Mesodermal cell (in vitro differentiated cells): ENCODE measurements around the gene APOL3.
"Not testable (repeated sequence)": the region's sequence is repeated elsewhere in the genome, so short reads cannot be mapped to it uniquely, and the experiment has no call there.

Experiments
- H3K27ac ChIP-seq: 2 replicates; pipeline ENCODE4 v1.7.0; 2013; ENCODE audit warnings: mild to moderate bottlenecking, low read depth, low read length, moderate library complexity; ENCODE audit not compliant: severe bottlenecking
- H3K36me3 ChIP-seq: 2 replicates; pipeline ENCODE4 v1.7.1; 2013; ENCODE audit warnings: mild to moderate bottlenecking, low read length, moderate library complexity; ENCODE audit not compliant: control insufficient read depth, insufficient read depth
- H3K4me1 ChIP-seq: one replicate; pipeline ENCODE4 v1.7.1; 2013; ENCODE audit warnings: mild to moderate bottlenecking, low read length; ENCODE audit not compliant: insufficient read depth, control insufficient read depth, poor library complexity, severe bottlenecking
- H3K4me3 ChIP-seq: 2 replicates; pipeline ENCODE4 v1.7.0; 2013; ENCODE audit warnings: low read length, control low read depth, mild to moderate bottlenecking; ENCODE audit not compliant: insufficient read depth, poor library complexity, severe bottlenecking; ENCODE audit errors: extremely low read depth
- H3K9me3 ChIP-seq: 2 replicates; pipeline ENCODE4 v1.7.1; 2013; ENCODE audit warnings: mild to moderate bottlenecking, low read length, moderate library complexity; ENCODE audit not compliant: control insufficient read depth
- whole genome bisulfite sequencing, 2 experiments: methylation state at CpG; one replicate each; pipeline ENCODE4 v1.1.5; 2013; ENCODE audit warnings: missing lambda C conversion rate in 2 of 2; ENCODE audit not compliant: insufficient coverage in 2 of 2; 5-methylcytosine and 5-hydroxymethylcytosine counted together

Gene APOL3

DNA sequence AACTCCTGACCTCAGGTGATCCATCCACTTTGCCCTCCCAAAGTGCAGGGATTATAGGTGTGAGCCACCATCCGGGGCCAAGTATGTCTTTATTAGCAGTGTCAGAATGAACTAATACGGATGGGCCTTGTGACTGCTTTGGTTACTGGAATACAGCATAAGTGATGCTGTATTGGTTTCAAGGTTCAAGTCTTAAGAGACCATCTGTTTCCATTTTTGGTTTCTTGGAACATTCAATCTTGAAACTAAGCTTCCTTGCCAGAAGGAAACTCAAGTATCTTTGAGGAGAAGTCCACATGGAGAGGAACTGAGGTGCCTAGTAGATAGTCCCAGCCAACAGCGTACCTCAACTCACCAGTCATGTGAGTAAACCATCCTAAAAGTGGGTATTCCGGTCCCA lies 58.8 kb downstream of the APOL3 start:
- WGBS, 2 experiments, result 93 to 96% methylated on average over 3 to 4 of the region's 4 CpGs
- Histone ChIP-seq H3K9me3 (no peaks in the 10 kb centered on the region), H3K36me3 (no peaks in the 10 kb centered on the region), H3K4me1 (peaks cover 3% of the 10 kb centered on the region), H3K4me3 (no peak overlapping the region), H3K27ac (no peak overlapping the region)

DNA sequence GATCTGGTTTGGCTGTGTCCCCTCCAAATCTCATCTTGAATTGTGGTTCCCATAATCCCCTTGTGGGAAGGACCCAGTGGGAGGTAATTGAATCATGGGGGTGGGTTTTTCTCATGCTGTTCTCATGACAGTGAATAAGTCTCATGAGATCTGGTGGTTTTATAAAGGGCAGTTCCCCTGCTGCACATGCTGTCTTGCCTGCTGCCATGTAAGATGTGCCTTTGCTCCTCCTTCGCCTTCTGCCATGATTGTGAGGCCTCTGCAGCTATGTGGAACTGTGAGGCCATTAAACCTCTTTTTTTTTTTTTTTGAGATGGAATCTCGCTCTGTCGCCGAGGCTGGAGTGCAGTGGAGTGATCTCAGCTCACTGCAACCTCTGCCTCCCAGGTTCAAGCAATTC lies 59.6 kb downstream of the APOL3 start:
- H3K9me3 ChIP-seq, H3K27ac ChIP-seq, H3K4me1 ChIP-seq, H3K36me3 ChIP-seq, H3K4me3 ChIP-seq: not testable (repeated sequence)
- 98 to 100% methylated on average over 1 to 4 of the region's 4 CpGs for WGBS, 2 experiments

DNA sequence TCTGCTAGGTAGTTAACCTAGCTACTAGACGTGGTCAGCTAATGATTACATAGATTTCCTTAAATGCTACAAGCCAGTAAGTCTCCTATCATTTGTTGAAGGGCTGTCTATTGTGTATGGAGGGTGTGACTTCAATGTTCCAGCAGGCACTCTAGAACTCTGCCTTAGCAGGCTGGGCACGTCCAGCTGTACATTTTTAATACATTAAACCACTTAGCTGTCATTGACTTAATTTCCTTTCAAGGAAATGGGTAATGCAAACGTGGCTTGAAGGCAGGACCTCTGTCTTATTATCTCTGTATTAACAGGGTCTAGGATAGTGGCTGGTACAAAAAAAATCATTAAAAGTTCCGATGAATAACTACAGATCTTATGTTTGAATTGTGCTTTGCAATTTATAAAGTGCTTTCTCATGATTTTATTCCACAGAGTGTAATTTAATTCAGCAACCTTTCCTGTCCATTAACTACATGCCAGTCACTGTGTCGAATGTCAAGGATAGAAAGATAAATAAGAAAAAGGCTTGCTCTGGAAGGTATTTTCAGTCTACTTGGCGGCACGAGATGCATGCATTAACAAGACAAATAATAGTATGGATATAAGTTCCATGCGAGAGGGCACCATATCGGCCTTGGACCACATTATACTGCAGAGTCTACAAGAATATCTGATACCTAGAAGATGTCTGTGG lies 60.3 kb downstream of the APOL3 start:
- no peak overlapping the region for H3K27ac ChIP-seq
- no peak overlapping the region for H3K4me3 ChIP-seq
- WGBS, 2 experiments, result 90 to 95% methylated on average over 2 to 4 of the region's 9 CpGs
- no peaks in the 10 kb centered on the region for H3K36me3 ChIP-seq
- H3K9me3 ChIP-seq, result no peaks in the 10 kb centered on the region
- peaks cover 3% of the 10 kb centered on the region for H3K4me1 ChIP-seq

DNA sequence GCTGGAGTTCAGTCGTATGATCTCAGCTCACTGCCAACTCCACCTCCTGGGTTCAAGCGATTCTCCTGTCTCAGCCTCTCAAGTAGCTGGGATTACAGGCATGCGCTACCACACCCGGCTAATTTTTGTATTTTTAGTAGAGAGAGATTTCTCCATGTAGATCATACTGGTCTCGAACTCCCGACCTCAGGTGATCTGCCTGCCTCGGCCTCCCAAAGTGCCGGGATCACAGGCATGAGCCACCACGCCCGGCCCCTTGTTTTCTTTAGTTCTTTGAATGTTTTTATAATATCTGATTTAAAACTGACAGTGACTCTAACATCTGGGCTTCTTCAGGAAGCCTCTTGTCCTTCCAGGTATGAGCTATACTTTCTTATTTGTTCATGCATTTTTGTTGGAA lies 61.0 kb downstream of the APOL3 start:
- H3K27ac ChIP-seq, H3K4me1 ChIP-seq, H3K36me3 ChIP-seq, H3K4me3 ChIP-seq, H3K9me3 ChIP-seq: not testable (repeated sequence)
- 93% methylated on average over 3 to 7 of the region's 10 CpGs for WGBS, 2 experiments

DNA sequence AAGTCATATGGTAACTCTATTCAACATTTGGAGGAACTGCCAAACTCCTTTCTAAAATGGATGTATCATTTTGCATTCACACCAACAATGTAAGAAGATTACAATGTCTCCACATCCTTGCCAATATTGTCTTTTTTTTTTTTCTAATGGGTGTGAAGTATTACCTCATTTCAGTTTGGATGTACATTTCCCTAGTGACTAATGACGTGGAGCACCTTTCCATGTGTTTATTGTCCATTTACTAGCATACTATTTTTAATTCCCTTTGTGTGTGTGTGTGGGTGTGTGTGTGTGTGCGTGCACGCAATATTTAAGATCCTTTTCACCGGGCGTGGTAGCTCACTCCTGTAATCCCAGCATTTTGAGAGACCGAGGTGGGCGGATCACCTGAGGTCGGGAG lies 62.7 kb downstream of the APOL3 start:
- WGBS, 2 experiments, result 95 to 100% methylated on average over 2 to 5 of the region's 8 CpGs
- no peak overlapping the region for H3K27ac ChIP-seq
- no peaks in the 10 kb centered on the region for H3K4me1 ChIP-seq
- H3K9me3 ChIP-seq, result no peaks in the 10 kb centered on the region
- H3K36me3 ChIP-seq, result no peaks in the 10 kb centered on the region
- no peak overlapping the region for H3K4me3 ChIP-seq

DNA sequence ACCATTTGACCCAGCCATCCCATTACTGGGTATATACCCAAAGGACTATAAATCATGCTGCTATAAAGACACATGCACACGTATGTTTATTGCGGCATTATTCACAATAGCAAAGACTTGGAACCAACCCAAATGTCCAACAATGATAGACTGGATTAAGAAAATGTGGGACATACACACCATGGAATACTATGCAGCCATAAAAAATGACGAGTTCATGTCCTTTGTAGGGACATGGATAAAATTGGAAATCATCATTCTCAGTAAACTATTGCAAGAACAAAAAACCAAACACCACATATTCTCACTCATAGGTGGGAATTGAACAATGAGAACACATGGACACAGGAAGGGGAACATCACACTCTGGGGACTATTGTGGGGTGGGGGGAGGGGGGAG lies 69.8 kb downstream of the APOL3 start:
- H3K27ac ChIP-seq, H3K9me3 ChIP-seq, H3K36me3 ChIP-seq, H3K4me1 ChIP-seq, H3K4me3 ChIP-seq: not testable (repeated sequence)
- WGBS, 2 experiments, result no CpG with 5 or more reads among the region's 3 CpGs
